Activated CD4-positive, alpha-beta memory T cell treated with anti-CD3 and anti-CD28 coated beads for 36 hours (primary cell): ENCODE results near the gene ARG1. TPM values are rescaled to one million over a fixed set of nuclear protein-coding genes. Genes with fewer than 3 reads are reported as not detected.

Experiments used
- CTCF ChIA-PET: fragments of 350-600 bp; sonication (Branson Sonifier 250); formaldehyde crosslinking; loops from one replicate; lab custom pipeline; 2021; ENCODE audit warnings: antibody characterized with exemption, inconsistent platforms; lab: Charles Lee
- POLR2A ChIA-PET: fragments of 350-600 bp; sonication (Branson Sonifier 250); formaldehyde crosslinking; loops from one replicate; lab custom pipeline; 2021; ENCODE audit warnings: antibody characterized with exemption; lab: Charles Lee
- DNase-seq: peaks from one replicate; pipeline ENCODE4 v3.0.0-alpha.2; 2020
- H3K27ac Mint-ChIP-seq: one replicate; pipeline ENCODE4 v1.8.0; 2021; ENCODE audit warnings: mixed read lengths
- H3K27me3 Mint-ChIP-seq: one replicate; pipeline ENCODE4 v1.8.0; 2021; ENCODE audit warnings: mixed read lengths
- H3K36me3 Mint-ChIP-seq: one replicate; pipeline ENCODE4 v1.8.0; 2021; ENCODE audit warnings: mixed read lengths
- H3K4me1 Mint-ChIP-seq: one replicate; pipeline ENCODE4 v1.8.0; 2021; ENCODE audit warnings: low read depth, mixed read lengths
- H3K4me3 Mint-ChIP-seq: one replicate; pipeline ENCODE4 v1.8.0; 2021; ENCODE audit warnings: mild to moderate bottlenecking, mixed read lengths
- H3K9me3 Mint-ChIP-seq: one replicate; pipeline ENCODE4 v1.8.0; 2021; ENCODE audit warnings: mixed read lengths
- intact Hi-C: fragments of 100-400 bp; cut with micrococcal nuclease; formaldehyde crosslinking; loops from one replicate; pipeline ENCODE4 v1.15.1; 2023
- total RNA-seq, 2 experiments: library from RNA; stranded (reverse); gene quantifications; one replicate each; pipeline ENCODE4 v1.2.3, GENCODE V29; 2021

ARG1 gene
- total RNA-seq, 2 experiments from 2014 or later = not detected

- no peak overlapping the region for H3K4me3 Mint-ChIP-seq
- ChIA-PET POLR2A (no interaction called here), CTCF (no interaction called here)
- intact Hi-C loops = no loop called here
- no peaks in the 10 kb centered on the region for H3K4me1 Mint-ChIP-seq
- H3K27ac Mint-ChIP-seq = no peak overlapping the region
- peaks cover under 1% of the 10 kb centered on the region for H3K27me3 Mint-ChIP-seq
- H3K9me3 Mint-ChIP-seq = no peaks in the 10 kb centered on the region
- DNase-seq = no peak
- H3K36me3 Mint-ChIP-seq = no peaks in the 10 kb centered on the region
These were observed 21.1 kb upstream of the ARG1 start for GRCh38 chr6:131551902-131552301.

DNA sequence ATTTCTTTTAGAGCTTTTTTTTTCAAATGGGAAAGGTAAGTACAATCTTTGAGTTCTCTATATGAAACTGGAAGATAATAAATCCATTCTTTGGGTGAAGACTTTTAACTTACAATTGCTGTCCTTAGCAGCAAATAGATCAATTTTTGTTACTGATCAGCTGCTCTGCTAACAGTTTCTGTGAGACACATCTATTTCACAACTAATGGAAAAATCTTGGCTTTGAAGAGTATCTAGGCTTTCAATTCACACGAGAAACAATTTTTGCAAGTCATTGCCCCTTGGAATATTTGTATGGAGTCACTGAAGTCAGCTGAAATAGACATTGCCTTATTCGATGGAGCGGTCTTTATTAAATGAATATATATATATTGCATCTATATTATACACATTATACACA, 20.5 kb upstream of the ARG1 start:
- intact Hi-C loops = no loop called here
- ChIA-PET CTCF (no interaction called here), POLR2A (no interaction called here)
- H3K4me1 Mint-ChIP-seq = no peaks in the 10 kb centered on the region
- no peaks in the 10 kb centered on the region for H3K9me3 Mint-ChIP-seq
- no peak overlapping the region for H3K4me3 Mint-ChIP-seq
- no peak for DNase-seq
- H3K27ac Mint-ChIP-seq = no peak overlapping the region
- H3K27me3 Mint-ChIP-seq = peaks cover 2% of the 10 kb centered on the region
- no peaks in the 10 kb centered on the region for H3K36me3 Mint-ChIP-seq

DNA sequence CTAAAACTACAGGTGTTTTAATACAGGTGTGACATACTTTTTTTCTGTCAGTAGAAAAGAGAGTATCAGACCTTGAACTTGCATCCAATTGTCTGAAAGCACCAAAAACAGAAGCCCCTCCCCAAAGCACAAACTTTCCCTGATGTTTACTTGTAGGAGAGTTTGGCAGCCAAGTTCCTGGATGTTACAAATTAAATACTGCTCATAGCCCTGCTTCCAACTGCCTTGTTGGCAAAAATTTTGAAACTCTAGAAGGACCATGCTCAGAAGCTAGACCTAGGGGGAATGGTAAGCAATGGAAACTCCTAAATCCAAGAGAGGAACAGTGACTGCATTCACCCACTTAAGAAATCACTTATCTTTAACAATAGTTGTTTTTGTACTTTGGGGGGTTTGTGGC, 17.0 kb upstream of the ARG1 start:
- peaks cover 2% of the 10 kb centered on the region for H3K27me3 Mint-ChIP-seq
- ChIA-PET POLR2A (no interaction called here), CTCF (no interaction called here)
- no peak overlapping the region for H3K27ac Mint-ChIP-seq
- H3K4me3 Mint-ChIP-seq = no peak overlapping the region
- DNase-seq = no peak
- no peaks in the 10 kb centered on the region for H3K4me1 Mint-ChIP-seq
- no peaks in the 10 kb centered on the region for H3K9me3 Mint-ChIP-seq
- no peaks in the 10 kb centered on the region for H3K36me3 Mint-ChIP-seq
- intact Hi-C loops = no loop called here

GRCh38 chr6:131558922-131559321, 14.1 kb upstream of the ARG1 start:
- Mint-ChIP-seq H3K9me3 (no peaks in the 10 kb centered on the region), H3K4me1 (no peaks in the 10 kb centered on the region), H3K27me3 (peaks cover 2% of the 10 kb centered on the region), H3K36me3 (no peaks in the 10 kb centered on the region), H3K27ac (no peak overlapping the region), H3K4me3 (no peak overlapping the region)
- POLR2A ChIA-PET = no interaction called here
- CTCF ChIA-PET = no interaction called here
- intact Hi-C loops = no loop called here
- no peak for DNase-seq

DNA sequence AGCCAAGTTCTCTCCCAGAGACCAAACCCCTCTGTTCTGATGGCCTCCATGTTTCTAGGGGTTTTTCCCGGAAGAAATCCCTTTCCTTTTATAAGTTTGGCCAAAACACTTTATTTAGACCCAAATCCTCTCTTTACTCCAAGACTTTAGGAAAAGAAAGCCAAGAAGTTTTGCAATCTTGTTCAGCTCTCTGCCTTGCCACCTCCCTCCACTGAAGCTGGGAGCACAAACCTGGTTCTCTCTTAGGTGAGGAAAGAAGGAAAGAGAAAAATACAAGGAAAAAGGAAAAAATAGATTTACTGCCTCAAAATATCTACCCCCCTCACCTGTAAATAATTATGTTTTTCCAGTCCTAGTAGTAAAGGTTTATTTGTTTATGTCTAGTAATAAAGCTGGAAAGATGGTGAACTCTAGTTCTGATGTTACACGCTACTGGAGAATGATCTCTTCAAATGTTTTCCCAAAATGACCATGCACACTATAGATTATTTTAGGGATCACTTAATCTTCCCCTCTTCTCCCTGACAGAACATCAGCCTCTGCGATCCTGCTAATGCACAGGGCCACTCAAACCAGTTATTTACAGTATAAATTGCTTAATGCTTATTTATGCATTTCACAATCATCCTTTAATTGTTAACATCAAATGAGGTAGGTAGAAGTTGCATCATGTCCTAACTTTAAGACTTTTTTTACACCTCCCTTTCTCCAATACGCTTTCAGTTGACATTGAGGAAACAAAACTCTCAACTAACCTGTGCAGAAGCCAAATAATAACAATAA, 10.9 kb upstream of the ARG1 start:
- Mint-ChIP-seq H3K9me3 (no peaks in the 10 kb centered on the region), H3K27ac (no peak overlapping the region), H3K4me1 (no peaks in the 10 kb centered on the region), H3K27me3 (no peaks in the 10 kb centered on the region), H3K36me3 (peaks cover 4% of the 10 kb centered on the region), H3K4me3 (no peak overlapping the region)
- DNase-seq = no peak
- intact Hi-C loops = no loop called here
- ChIA-PET CTCF (no interaction called here), POLR2A (no interaction called here)

- Mint-ChIP-seq H3K27me3 (no peaks in the 10 kb centered on the region), H3K4me1 (peaks cover 5% of the 10 kb centered on the region), H3K27ac (no peak overlapping the region), H3K36me3 (peaks cover 4% of the 10 kb centered on the region), H3K9me3 (no peaks in the 10 kb centered on the region), H3K4me3 (no peak overlapping the region)
- intact Hi-C loops = no loop called here
- POLR2A ChIA-PET = no interaction called here
- CTCF ChIA-PET = no interaction called here
- no peak for DNase-seq
These were observed 8.0 kb upstream of the ARG1 start for GRCh38 chr6:131565056-131565455.

GRCh38 chr6:131568726-131569125, 4.3 kb upstream of the ARG1 start:
- CTCF ChIA-PET = no interaction called here
- no peak overlapping the region for H3K27ac Mint-ChIP-seq
- POLR2A ChIA-PET = no interaction called here

GRCh38 chr6:131574133-131574532, 1.1 kb downstream of the ARG1 start:
- POLR2A ChIA-PET = no interaction called here
- no peak for DNase-seq
- no peaks in the 10 kb centered on the region for H3K9me3 Mint-ChIP-seq
- no peaks in the 10 kb centered on the region for H3K27me3 Mint-ChIP-seq
- no peak overlapping the region for H3K4me3 Mint-ChIP-seq
- CTCF ChIA-PET = no interaction called here
- intact Hi-C loops = no loop called here
- H3K4me1 Mint-ChIP-seq = peaks cover under 1% of the 10 kb centered on the region
- H3K36me3 Mint-ChIP-seq = peaks cover 11% of the 10 kb centered on the region
- H3K27ac Mint-ChIP-seq = no peak overlapping the region

More at GRCh38 chr6:131568726-131569125, 4.3 kb upstream of the ARG1 start:
- intact Hi-C loops = no loop called here
- H3K36me3 Mint-ChIP-seq = peaks cover 9% of the 10 kb centered on the region
- H3K27me3 Mint-ChIP-seq = no peaks in the 10 kb centered on the region
- peaks cover 5% of the 10 kb centered on the region for H3K4me1 Mint-ChIP-seq
- no peak for DNase-seq
- H3K4me3 Mint-ChIP-seq = no peak overlapping the region
- no peaks in the 10 kb centered on the region for H3K9me3 Mint-ChIP-seq

- intact Hi-C loops = no loop called here
- no peak overlapping the region for H3K27ac Mint-ChIP-seq
- H3K4me3 Mint-ChIP-seq = no peak overlapping the region
- H3K27me3 Mint-ChIP-seq = no peaks in the 10 kb centered on the region
- H3K36me3 Mint-ChIP-seq = peaks cover 11% of the 10 kb centered on the region
- no peaks in the 10 kb centered on the region for H3K9me3 Mint-ChIP-seq
- POLR2A ChIA-PET = no interaction called here
- CTCF ChIA-PET = no interaction called here
- DNase-seq = no peak
- no peaks in the 10 kb centered on the region for H3K4me1 Mint-ChIP-seq
These were observed 1.7 kb downstream of the ARG1 start for GRCh38 chr6:131574686-131575085.

- Mint-ChIP-seq H3K9me3 (no peaks in the 10 kb centered on the region), H3K27ac (no peak overlapping the region), H3K27me3 (no peaks in the 10 kb centered on the region), H3K36me3 (peaks cover 16% of the 10 kb centered on the region), H3K4me3 (no peak overlapping the region), H3K4me1 (no peaks in the 10 kb centered on the region)
- POLR2A ChIA-PET = interaction anchor here (0.6 kb wide), 1 partner anchor 10 kb away, joined by 3 read pairs; no protein-coding TSS in a partner anchor
- intact Hi-C loops = no loop called here
- CTCF ChIA-PET = no interaction called here
- no peak for DNase-seq
These were observed 2.9 kb downstream of the ARG1 start for GRCh38 chr6:131575834-131576478.

DNA sequence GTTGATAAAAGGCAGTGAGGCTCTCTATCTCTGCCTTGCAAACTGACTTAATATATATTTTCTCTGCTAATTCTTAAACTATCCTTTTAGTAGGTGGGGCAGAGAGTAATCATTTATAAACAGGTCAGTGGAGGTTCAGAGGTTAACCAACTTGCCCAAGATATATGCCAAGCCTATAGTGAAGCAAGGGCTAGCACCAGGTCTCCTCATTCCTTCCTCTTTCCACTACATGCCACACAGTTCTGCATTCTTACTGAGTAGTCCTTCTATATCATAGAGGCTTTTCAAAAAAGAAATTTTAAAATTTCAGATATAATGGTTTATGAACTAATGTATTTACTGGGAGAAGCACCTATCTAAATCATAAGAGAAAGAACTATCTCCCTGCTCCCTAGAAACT, 8.5 kb downstream of the ARG1 start:
- intact Hi-C loops = no loop called here
- Mint-ChIP-seq H3K27me3 (no peaks in the 10 kb centered on the region), H3K4me1 (no peaks in the 10 kb centered on the region), H3K4me3 (no peak overlapping the region), H3K36me3 (peaks cover 15% of the 10 kb centered on the region), H3K9me3 (no peaks in the 10 kb centered on the region), H3K27ac (no peak overlapping the region)
- no peak for DNase-seq
- POLR2A ChIA-PET = no interaction called here
- CTCF ChIA-PET = no interaction called here

DNA sequence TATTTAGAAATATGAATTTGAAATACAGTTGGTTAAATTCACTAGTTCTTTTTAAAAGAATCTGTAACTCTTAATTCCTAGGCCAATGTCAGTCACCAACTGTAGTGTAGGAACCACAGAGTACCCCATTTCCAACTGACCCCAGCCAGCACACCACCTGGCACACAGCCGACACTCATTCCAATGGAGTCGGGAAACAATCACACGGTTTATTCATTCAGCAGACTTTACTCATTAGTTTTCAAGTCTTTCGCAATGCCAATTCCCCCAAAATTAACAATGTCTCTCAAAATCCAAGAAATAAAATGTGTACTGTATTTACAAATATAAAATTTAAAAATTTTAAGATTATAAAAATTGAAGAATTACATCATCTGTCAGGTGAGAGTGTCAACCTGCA, 13.5 kb downstream of the ARG1 start:
- no peak overlapping the region for H3K4me3 Mint-ChIP-seq
- no peaks in the 10 kb centered on the region for H3K4me1 Mint-ChIP-seq
- DNase-seq = no peak
- no peaks in the 10 kb centered on the region for H3K27me3 Mint-ChIP-seq
- ChIA-PET CTCF (no interaction called here), POLR2A (no interaction called here)
- H3K9me3 Mint-ChIP-seq = no peaks in the 10 kb centered on the region
- peaks cover 25% of the 10 kb centered on the region for H3K36me3 Mint-ChIP-seq
- no peak overlapping the region for H3K27ac Mint-ChIP-seq
- intact Hi-C loops = no loop called here

- peaks cover 31% of the 10 kb centered on the region for H3K36me3 Mint-ChIP-seq
- H3K4me3 Mint-ChIP-seq = no peak overlapping the region
- H3K4me1 Mint-ChIP-seq = no peaks in the 10 kb centered on the region
- POLR2A ChIA-PET = no interaction called here
- H3K27me3 Mint-ChIP-seq = no peaks in the 10 kb centered on the region
- intact Hi-C loops = no loop called here
- DNase-seq = no peak
- CTCF ChIA-PET = interaction anchor here (0.7 kb wide), 1 partner anchor 54 kb away, joined by 3 read pairs; no protein-coding TSS in a partner anchor
- no peak overlapping the region for H3K27ac Mint-ChIP-seq
- no peaks in the 10 kb centered on the region for H3K9me3 Mint-ChIP-seq
These were observed 14.9 kb downstream of the ARG1 start for GRCh38 chr6:131587909-131588308.
